GM18873 (cell line): ENCODE results near the gene TMEM91.
"Not testable (repeated sequence)": the region's sequence is repeated elsewhere in the genome, so short reads cannot be mapped to it uniquely, and the experiment has no call there.

Experiments
- ATAC-seq: cut with Tn5 transposase; IDR thresholded peaks from one replicate; pipeline ENCODE4 v1.9.1; 2021; ENCODE audit warnings: mild to moderate bottlenecking, moderate library complexity, moderate number of reproducible peaks; ENCODE audit not compliant: unreplicated experiment, low FRiP score

TMEM91 gene

DNA sequence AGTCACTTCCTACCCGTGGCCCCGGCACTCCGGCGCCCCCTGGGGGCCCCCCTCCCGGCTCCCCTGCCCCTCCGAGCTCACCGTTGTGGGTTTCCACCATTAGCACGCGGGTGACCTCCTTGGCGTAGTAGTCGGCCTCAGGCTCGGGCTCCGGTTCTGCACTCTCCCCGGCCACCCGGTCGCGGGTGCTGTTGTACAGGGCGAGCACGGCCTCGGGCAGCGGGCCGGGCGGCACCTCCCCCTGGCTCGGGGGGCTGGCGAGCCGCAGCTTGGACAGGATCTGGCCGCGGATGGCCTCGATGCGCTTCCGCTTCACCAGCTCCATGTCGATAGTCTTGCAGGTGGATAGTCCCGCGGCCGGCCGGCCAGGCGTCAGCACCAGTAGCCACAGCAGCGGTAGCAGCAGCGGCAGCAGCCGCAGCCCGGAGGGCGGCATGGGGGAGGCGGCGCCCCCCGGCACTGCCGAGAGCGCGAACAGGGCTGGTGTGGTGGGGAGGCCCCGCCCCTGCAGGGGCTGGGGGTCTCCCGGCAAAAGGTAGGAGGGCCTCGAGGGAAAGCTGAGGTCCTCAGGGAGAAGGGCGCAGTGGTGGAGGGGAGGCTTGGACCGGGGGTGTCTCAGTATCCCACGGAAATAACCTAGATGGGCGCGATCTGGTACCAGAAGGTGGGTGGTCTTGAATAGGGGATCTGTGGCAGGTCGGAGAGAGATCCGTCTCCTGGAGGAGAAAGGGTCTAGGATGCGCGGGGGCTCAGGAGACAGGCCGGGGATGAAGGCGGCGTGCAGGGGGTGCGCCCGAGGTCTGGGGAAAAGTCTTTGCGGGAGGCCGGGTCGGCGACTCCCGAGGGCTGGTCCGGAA lies 23.5 kb upstream of the TMEM91 start:
- no peak for ATAC-seq

DNA sequence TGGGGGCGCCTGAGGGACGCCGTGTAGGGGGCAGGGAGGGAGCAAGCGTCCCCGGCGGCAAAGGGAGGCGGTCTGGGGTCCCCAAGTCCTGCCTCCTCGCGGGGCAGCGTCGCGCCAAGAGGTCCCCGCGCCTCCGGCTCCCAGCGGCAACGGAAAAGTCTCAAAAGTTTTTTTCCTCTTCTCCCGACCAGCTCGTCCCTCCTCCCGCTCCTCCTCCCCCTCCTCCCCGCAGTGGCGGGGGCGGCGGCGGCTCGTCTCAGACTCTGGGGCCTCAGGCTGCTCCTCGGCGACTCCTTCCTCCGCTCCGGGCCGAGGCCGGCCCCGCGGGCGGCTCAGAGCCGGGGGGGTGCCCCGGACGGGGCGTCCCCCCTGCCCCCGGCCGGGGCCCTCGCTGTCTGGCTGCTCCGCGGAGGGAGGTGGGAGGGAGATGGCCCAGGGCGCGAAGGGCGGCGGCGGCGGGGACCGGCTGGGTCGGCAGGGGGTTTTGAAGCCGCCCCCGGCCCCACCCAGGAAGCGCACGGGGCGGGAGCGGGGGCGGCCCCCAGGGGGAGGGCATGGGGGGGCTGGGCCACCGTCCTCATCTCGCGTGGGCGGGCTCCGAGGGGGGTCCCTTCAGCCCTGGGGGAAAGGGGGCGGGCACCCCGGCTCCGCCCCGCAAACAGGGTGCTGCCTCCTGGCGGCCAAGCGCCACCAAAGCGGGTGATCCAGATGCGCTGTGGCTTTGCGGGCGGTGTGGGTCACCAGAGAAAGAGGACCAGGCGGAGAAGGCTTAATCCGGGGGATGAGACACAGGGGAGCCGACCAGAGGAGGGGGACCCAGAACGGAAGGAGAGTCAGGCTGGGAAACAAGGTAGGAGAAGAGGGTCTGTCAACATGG lies 22.6 kb upstream of the TMEM91 start, which contains the start of gene TGFB1:
TGFB1 (minus strand) TSS at position 457 of the 877 bp plus-strand sequence. CDS start 878 bp downstream, outside the sequence.
- ATAC-seq: peak; percentile 31

- no peak for ATAC-seq
These were observed 21.9 kb upstream of the TMEM91 start for GRCh38 chr19:41354343-41354953.

GRCh38 chr19:41355035-41355434 lies 21.3 kb upstream of the TMEM91 start:
- ATAC-seq: no peak

GRCh38 chr19:41355802-41356201 lies 20.5 kb upstream of the TMEM91 start:
- ATAC-seq: no peak

GRCh38 chr19:41356984-41357739 lies 19.2 kb upstream of the TMEM91 start:
- no peak for ATAC-seq

DNA sequence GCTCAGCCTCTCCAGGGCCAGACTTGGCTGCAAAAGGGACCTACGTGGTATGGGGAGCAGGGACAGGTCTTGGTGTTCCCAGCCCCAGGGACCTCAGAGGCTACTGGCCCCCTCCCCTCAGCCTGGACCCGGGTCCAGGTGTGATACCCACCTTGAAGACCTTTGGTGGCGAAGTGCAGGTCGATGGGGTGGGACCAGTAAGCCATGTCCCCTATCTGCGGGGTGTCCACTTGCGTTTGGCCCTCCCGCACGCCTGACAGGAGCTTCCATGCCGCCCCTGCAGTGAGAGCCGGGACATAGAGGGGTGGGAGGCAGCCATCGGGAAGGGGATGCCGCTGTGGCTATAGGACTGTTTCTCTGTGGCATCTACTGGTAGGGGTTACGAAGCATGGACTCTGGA lies 18.6 kb upstream of the TMEM91 start:
- ATAC-seq: no peak

DNA sequence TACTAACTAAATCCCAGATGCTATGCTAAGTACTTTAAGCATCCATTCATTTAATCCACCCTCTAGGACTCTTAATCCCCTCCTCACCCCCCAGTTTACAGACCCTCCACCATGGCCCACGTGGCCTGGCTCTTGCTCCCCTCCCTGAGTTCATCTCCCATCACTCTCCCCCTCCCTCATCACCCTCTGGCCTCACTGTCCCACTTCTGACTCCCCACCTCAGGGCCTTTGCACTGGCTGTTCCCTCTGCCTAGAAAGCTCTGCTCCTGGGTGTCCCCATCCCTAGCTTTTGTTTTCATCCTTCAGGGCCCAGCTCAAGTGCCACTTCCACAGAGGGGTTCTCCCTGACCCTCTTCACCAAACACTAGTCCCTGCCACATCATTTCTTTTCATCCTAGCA lies 16.6 kb upstream of the TMEM91 start:
- ATAC-seq: no peak

DNA sequence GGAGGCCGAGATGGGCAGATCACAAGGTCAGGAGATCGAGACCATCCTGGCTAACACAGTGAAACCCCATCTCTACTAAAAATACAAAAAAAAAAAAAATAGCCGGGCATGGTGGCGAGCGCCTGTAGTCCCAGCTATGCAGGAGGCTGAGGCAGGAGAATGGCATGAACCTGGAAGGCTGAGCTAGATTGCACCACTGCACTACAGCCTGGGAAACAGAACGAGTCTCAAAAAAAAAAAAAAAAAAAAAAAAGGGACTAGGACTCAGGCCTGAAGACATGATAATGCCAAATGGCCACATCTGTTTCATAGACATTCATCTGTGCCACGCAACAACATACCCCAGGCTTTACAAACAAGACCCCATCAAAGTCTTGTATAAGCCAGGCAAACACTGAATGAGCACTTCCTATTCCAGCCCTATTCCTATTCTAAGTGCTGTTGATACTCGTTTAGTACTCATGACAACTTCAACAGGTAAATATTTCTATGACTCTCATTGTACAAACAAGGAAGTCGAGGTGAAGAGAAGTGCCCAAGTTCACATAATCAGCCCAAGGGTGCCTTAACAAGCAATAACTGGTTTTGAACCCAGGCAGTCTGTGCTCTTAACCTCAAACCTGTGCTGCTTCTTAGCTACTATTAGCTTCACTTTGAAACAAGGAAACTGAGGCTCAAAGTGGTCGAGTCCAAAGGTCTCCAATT lies 14.0 kb upstream of the TMEM91 start:
- ATAC-seq: no peak

- ATAC-seq: peak; percentile 3
These were observed 13.0 kb upstream of the TMEM91 start for GRCh38 chr19:41363371-41363752.

- ATAC-seq: peak; percentile 75
These were observed 12.4 kb upstream of the TMEM91 start, which contains the start of gene B9D2 for GRCh38 chr19:41363753-41364523. TSS of gene B9D2 (minus strand) at chr19:41364149. CDS start at chr19:41363519, 630 bp downstream.

- no peak for ATAC-seq
These were observed 11.6 kb upstream of the TMEM91 start for GRCh38 chr19:41364524-41365391.

DNA sequence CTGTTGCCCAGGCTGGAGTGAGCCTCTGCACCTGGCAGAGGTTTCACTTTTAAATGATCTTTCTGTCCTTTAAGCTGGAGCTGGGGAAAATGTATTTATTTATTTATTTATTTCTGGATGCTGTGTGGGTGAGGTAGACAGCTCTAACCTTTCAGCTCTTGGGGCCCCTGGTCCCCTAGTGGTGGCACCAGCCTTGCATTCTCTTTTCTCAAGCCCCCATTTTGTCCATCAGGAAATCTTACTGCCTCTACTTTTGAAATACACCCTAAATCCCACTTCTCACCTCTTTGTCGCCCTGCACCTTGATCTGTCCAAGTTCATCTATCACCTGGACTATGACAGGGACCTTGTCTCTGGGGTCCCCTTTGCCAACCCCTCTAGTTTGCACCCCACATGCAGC lies 10.2 kb upstream of the TMEM91 start:
- no peak for ATAC-seq

DNA sequence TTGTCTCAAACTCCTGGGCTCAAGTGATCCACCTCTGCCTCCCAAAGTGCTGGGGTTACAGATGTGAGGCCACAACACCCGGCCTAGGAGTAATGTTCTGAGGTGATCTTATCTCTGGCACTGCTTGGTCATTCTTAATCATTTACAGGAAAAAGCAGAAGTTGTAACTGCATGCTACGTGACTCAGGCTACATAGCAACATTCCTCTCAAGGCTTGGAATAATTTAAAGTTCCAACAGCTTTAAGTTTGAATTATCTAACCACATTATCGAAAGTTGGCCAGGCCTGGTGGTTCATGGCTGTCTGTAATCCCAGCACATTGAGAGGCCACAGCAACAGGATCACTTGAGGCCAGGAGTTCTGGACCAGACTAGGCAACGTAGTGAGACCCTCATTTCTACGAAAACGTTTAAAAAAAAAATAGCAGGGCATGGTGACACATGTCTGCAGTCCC lies 8.5 kb upstream of the TMEM91 start:
- ATAC-seq: no peak

DNA sequence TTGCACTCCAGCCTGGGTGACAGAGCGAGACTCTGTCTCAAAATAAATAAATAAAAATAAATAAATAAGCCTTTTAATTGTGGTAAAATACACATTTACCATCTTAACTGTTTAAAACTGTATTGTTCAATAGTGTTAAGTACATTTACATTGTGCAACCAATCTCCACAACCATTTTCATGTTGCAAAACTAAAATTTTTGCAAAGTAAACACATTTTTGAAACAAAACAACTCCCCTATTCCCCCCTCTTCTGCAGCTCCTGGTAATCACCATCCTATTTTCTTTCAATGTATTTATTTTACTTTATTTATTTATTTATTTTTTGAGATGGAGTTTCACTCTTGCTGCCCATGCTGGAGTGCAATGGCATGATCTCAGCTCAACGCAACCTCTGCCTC lies 6.6 kb upstream of the TMEM91 start:
- no peak for ATAC-seq

- not testable (repeated sequence) for ATAC-seq
These were observed 5.2 kb upstream of the TMEM91 start for GRCh38 chr19:41371119-41371518.

DNA sequence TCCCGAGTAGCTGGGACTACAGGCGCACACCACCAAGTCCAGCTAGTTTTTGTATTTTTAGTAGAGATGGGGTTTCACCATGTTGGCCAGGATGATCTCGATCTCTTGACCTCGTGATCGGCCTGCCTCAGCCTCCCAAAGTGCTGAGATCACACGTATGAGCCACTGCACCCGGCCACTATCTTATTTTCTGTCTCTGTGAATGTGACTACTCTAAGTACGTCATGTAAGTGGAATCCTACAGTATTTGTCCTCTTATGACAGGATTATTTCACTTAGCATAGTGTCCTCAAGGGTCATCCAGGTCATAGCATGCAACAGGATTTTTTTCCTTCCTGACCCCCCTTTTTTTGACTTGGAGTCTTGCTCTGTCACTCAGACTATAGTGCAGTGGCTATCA lies 4.8 kb upstream of the TMEM91 start:
- no peak for ATAC-seq

GRCh38 chr19:41372501-41372900 lies 3.8 kb upstream of the TMEM91 start:
- no peak for ATAC-seq
